ENCODE measurements around the gene AMOTL2.

Gene AMOTL2

GRCh38 chr3:134334231-134334900, 39.9 kb downstream of the AMOTL2 start:
- no peak for DNase-seq (ENCODE audit: low read depth in 2 of 2)

GRCh38 chr3:134333522-134334181, 40.6 kb downstream of the AMOTL2 start:
- no peak for DNase-seq (ENCODE audit: low read depth in 2 of 2)

GRCh38 chr3:134332344-134332743, 41.9 kb downstream of the AMOTL2 start:
- DNase-seq (ENCODE audit: low read depth in 2 of 2): no peak

- no peak for DNase-seq (ENCODE audit: low read depth in 2 of 2)
Observed at GRCh38 chr3:134331811-134332199, 42.4 kb downstream of the AMOTL2 start.

GRCh38 chr3:134330883-134331810, 43.1 kb downstream of the AMOTL2 start:
- no peak for DNase-seq (ENCODE audit: low read depth in 2 of 2)

GRCh38 chr3:134328846-134329245, 45.4 kb downstream of the AMOTL2 start:
- DNase-seq (ENCODE audit: low read depth in 2 of 2): no peak

- DNase-seq (ENCODE audit: low read depth in 2 of 2): no peak
Observed at GRCh38 chr3:134328147-134328591, 46.1 kb downstream of the AMOTL2 start.

GRCh38 chr3:134327594-134327975, 46.7 kb downstream of the AMOTL2 start:
- DNase-seq (ENCODE audit: low read depth in 2 of 2): no peak

GRCh38 chr3:134326760-134327593, 47.3 kb downstream of the AMOTL2 start:
- DNase-seq (ENCODE audit: low read depth in 2 of 2): no peak

- no peak for DNase-seq (ENCODE audit: low read depth in 2 of 2)
Observed at GRCh38 chr3:134326126-134326525, 48.1 kb downstream of the AMOTL2 start.

- no peak for DNase-seq (ENCODE audit: low read depth in 2 of 2)
Observed at GRCh38 chr3:134325706-134326105, 48.5 kb downstream of the AMOTL2 start.

GRCh38 chr3:134325061-134325705, 49.1 kb downstream of the AMOTL2 start:
- DNase-seq (ENCODE audit: low read depth in 2 of 2): no peak

GRCh38 chr3:134323966-134324962, 50.0 kb downstream of the AMOTL2 start:
- DNase-seq (ENCODE audit: low read depth in 2 of 2): no peak

- no peak for DNase-seq (ENCODE audit: low read depth in 2 of 2)
Observed at GRCh38 chr3:134322286-134322685, 52.0 kb downstream of the AMOTL2 start.

GRCh38 chr3:134320749-134321148, 53.5 kb downstream of the AMOTL2 start:
- no peak for DNase-seq (ENCODE audit: low read depth in 2 of 2)

GRCh38 chr3:134319931-134320330, 54.3 kb downstream of the AMOTL2 start:
- no peak for DNase-seq (ENCODE audit: low read depth in 2 of 2)

GRCh38 chr3:134318166-134318565, 56.1 kb downstream of the AMOTL2 start:
- no peak for DNase-seq (ENCODE audit: low read depth in 2 of 2)

GRCh38 chr3:134317106-134317947, 56.9 kb downstream of the AMOTL2 start:
- DNase-seq (ENCODE audit: low read depth in 2 of 2): no peak

Measured in activated CD4-positive, alpha-beta T cell treated with anti-CD3 and anti-CD28 coated beads for 24 hours (primary cell).